Liver (tissue), 3 donors: ENCODE measurements around the gene RBM47.

Experiments used
- EGR1 ChIP-seq, 2 donors: IDR thresholded peaks; 2 replicates each; pipeline ENCODE4 v1.6.1; 2016 to 2018; ENCODE audit warnings: antibody characterized with exemption in 2 of 2, low read depth in 2 of 2
- FOXA1 ChIP-seq: IDR thresholded peaks from 2 replicates; pipeline ENCODE4 v1.6.1; 2016; ENCODE audit warnings: antibody characterized with exemption
- GABPA ChIP-seq, 2 donors: IDR thresholded peaks in 1 of 2; conservative IDR thresholded peaks in 1 of 2; 2 replicates each; pipeline ENCODE4 v1.6.1; 2016; ENCODE audit warnings: antibody characterized with exemption in 2 of 2, mild to moderate bottlenecking in 1 of 2, moderate library complexity in 1 of 2
- HNF4G ChIP-seq: IDR thresholded peaks from 2 replicates; pipeline ENCODE4 v1.6.1; 2016; ENCODE audit warnings: antibody characterized with exemption
- JUND ChIP-seq, 2 donors: IDR thresholded peaks; 2 replicates each; pipeline ENCODE4 v1.6.1; 2016; ENCODE audit warnings: antibody characterized with exemption in 2 of 2
- NR2F2 ChIP-seq: IDR thresholded peaks from 2 replicates; pipeline ENCODE4 v1.6.1; 2016; ENCODE audit warnings: antibody characterized with exemption
- SP1 ChIP-seq: IDR thresholded peaks from 2 replicates; pipeline ENCODE4 v1.6.1; 2018; ENCODE audit warnings: antibody characterized with exemption, mild to moderate bottlenecking
- TAF1 ChIP-seq: conservative IDR thresholded peaks from 2 replicates; pipeline ENCODE4 v1.6.1; 2016; ENCODE audit warnings: antibody characterized with exemption, mild to moderate bottlenecking
- YY1 ChIP-seq: IDR thresholded peaks from 2 replicates; pipeline ENCODE4 v1.6.1; 2016; ENCODE audit warnings: antibody characterized with exemption, mild to moderate bottlenecking
- TF ChIP-seq, protein P1 (sequence below): fragments of 150-350 bp; IDR thresholded peaks from 2 replicates; pipeline ENCODE4 v1.5.1; 2017; ENCODE audit warnings: improper control_type of control experiment, low read depth, low read length; ENCODE audit not compliant: missing input control
- TF ChIP-seq, protein P2 (sequence below): IDR thresholded peaks from 2 replicates; pipeline ENCODE4 v1.6.1; 2016; ENCODE audit warnings: antibody characterized with exemption, mild to moderate bottlenecking
- TF ChIP-seq, protein P3 (sequence below): IDR thresholded peaks from 2 replicates; pipeline ENCODE4 v1.6.1; 2016; ENCODE audit warnings: antibody characterized with exemption
- TF ChIP-seq, protein P4 (sequence below): IDR thresholded peaks from 2 replicates; pipeline ENCODE4 v1.6.1; 2016; ENCODE audit warnings: antibody characterized with exemption
- donor health status: healthy.
- donor health status: healthy.

GRCh38 chr4:40675166-40675565, 45.5 kb upstream of the RBM47 start:
- TF ChIP-seq, protein P1, sequence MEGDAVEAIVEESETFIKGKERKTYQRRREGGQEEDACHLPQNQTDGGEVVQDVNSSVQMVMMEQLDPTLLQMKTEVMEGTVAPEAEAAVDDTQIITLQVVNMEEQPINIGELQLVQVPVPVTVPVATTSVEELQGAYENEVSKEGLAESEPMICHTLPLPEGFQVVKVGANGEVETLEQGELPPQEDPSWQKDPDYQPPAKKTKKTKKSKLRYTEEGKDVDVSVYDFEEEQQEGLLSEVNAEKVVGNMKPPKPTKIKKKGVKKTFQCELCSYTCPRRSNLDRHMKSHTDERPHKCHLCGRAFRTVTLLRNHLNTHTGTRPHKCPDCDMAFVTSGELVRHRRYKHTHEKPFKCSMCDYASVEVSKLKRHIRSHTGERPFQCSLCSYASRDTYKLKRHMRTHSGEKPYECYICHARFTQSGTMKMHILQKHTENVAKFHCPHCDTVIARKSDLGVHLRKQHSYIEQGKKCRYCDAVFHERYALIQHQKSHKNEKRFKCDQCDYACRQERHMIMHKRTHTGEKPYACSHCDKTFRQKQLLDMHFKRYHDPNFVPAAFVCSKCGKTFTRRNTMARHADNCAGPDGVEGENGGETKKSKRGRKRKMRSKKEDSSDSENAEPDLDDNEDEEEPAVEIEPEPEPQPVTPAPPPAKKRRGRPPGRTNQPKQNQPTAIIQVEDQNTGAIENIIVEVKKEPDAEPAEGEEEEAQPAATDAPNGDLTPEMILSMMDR = no peak
- TF ChIP-seq SP1 (no peak), YY1 (no peak), NR2F2 (no peak), FOXA1 (no peak), EGR1 (IDR thresholded peaks at IDR 0.05; ENCODE audit: low read depth in 2 of 2) (no peak), TAF1 (no peak), JUND (IDR thresholded peaks at IDR 0.05) (no peak), GABPA (IDR thresholded peaks at IDR 0.05 in 1 of 2, conservative IDR thresholded peaks at IDR 0.05 in 1 of 2) (no peak), HNF4G (no peak)
- TF ChIP-seq, protein P2, sequence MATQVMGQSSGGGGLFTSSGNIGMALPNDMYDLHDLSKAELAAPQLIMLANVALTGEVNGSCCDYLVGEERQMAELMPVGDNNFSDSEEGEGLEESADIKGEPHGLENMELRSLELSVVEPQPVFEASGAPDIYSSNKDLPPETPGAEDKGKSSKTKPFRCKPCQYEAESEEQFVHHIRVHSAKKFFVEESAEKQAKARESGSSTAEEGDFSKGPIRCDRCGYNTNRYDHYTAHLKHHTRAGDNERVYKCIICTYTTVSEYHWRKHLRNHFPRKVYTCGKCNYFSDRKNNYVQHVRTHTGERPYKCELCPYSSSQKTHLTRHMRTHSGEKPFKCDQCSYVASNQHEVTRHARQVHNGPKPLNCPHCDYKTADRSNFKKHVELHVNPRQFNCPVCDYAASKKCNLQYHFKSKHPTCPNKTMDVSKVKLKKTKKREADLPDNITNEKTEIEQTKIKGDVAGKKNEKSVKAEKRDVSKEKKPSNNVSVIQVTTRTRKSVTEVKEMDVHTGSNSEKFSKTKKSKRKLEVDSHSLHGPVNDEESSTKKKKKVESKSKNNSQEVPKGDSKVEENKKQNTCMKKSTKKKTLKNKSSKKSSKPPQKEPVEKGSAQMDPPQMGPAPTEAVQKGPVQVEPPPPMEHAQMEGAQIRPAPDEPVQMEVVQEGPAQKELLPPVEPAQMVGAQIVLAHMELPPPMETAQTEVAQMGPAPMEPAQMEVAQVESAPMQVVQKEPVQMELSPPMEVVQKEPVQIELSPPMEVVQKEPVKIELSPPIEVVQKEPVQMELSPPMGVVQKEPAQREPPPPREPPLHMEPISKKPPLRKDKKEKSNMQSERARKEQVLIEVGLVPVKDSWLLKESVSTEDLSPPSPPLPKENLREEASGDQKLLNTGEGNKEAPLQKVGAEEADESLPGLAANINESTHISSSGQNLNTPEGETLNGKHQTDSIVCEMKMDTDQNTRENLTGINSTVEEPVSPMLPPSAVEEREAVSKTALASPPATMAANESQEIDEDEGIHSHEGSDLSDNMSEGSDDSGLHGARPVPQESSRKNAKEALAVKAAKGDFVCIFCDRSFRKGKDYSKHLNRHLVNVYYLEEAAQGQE = no peak
- TF ChIP-seq, protein P3, sequence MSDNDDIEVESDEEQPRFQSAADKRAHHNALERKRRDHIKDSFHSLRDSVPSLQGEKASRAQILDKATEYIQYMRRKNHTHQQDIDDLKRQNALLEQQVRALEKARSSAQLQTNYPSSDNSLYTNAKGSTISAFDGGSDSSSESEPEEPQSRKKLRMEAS = no peak
- TF ChIP-seq, protein P4, sequence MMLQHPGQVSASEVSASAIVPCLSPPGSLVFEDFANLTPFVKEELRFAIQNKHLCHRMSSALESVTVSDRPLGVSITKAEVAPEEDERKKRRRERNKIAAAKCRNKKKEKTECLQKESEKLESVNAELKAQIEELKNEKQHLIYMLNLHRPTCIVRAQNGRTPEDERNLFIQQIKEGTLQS = no peak
